Dermis blood vessel endothelial cell (primary cell): Measurements from ENCODE around the gene ACVR1B. TPM values are rescaled to one million over a fixed set of nuclear protein-coding genes. Genes with fewer than 3 reads are reported as not detected.
"Not testable (repeated sequence)": the region's sequence is repeated elsewhere in the genome, so short reads cannot be mapped to it uniquely, and the experiment has no call there.

Source experiments
- DNase-seq: peaks from one replicate; pipeline ENCODE4 v3.0.0; 2010
- total RNA-seq: library from RNA; depleted of rRNA; stranded (reverse); fragments of >200 nt; gene quantifications from 2 replicates; pipeline ENCODE4 v1.2.3, GENCODE V29; 2014

ACVR1B gene
- total RNA-seq, 1 donor from 2014 or later = 9.9 TPM

- peak; percentile 36 for DNase-seq
Observed at GRCh38 chr12:51971679-51972421, 20.4 kb downstream of the ACVR1B start.

GRCh38 chr12:51972422-51972812 is 20.9 kb downstream of the ACVR1B start:
- DNase-seq = no peak

- peak; percentile 73 for DNase-seq
Observed at GRCh38 chr12:51972849-51973273, 21.4 kb downstream of the ACVR1B start.

GRCh38 chr12:51973560-51973959 is 22.1 kb downstream of the ACVR1B start:
- no peak for DNase-seq

- DNase-seq = peak; percentile 45
Observed at GRCh38 chr12:51974646-51975045, 23.1 kb downstream of the ACVR1B start.

- no peak for DNase-seq
Observed at GRCh38 chr12:51975196-51975595, 23.7 kb downstream of the ACVR1B start.

- DNase-seq = peak; percentile 47
Observed at GRCh38 chr12:51976376-51977160, 25.1 kb downstream of the ACVR1B start.

GRCh38 chr12:51977320-51977753 is 25.8 kb downstream of the ACVR1B start:
- no peak for DNase-seq

GRCh38 chr12:51979306-51979705 is 27.8 kb downstream of the ACVR1B start:
- not testable (repeated sequence) for DNase-seq

- DNase-seq = peak; percentile 81
Observed at GRCh38 chr12:51980051-51980808, 28.7 kb downstream of the ACVR1B start.

GRCh38 chr12:51980809-51981127 is 29.3 kb downstream of the ACVR1B start:
- DNase-seq = no peak

- DNase-seq = no peak
Observed at GRCh38 chr12:51984657-51985056, 33.2 kb downstream of the ACVR1B start.

GRCh38 chr12:51985154-51985835 is 33.8 kb downstream of the ACVR1B start:
- no peak for DNase-seq

GRCh38 chr12:51986834-51987233 is 35.3 kb downstream of the ACVR1B start:
- no peak for DNase-seq

- no peak for DNase-seq
Observed at GRCh38 chr12:51992246-51992645, 40.7 kb downstream of the ACVR1B start.

GRCh38 chr12:51994539-51994820 is 43.0 kb downstream of the ACVR1B start:
- DNase-seq = no peak

GRCh38 chr12:51994959-51995358 is 43.5 kb downstream of the ACVR1B start:
- DNase-seq = no peak

GRCh38 chr12:51997136-51997535 is 45.6 kb downstream of the ACVR1B start:
- no peak for DNase-seq

GRCh38 chr12:52003016-52003550 is 51.6 kb downstream of the ACVR1B start:
- no peak for DNase-seq

- DNase-seq = no peak
Observed at GRCh38 chr12:52003591-52003990, 52.1 kb downstream of the ACVR1B start.

- peak; percentile 82 for DNase-seq
Observed at GRCh38 chr12:52004042-52004648, 52.6 kb downstream of the ACVR1B start.

- DNase-seq = no peak
Observed at GRCh38 chr12:52005218-52005902, 53.9 kb downstream of the ACVR1B start.
